Motor neuron (in vitro differentiated cells): ENCODE measurements around the gene SF3B2. TPM values are rescaled to one million over a fixed set of nuclear protein-coding genes. Genes with fewer than 3 reads are reported as not detected.

Experiments
- ATAC-seq, 8 experiments: fragments of 200-7000 bp; cut with Tn5 transposase; replicated peaks in 6 of 8; 2 replicates each; pipeline ENCODE4 v1.8.0; 2021; ENCODE audit warnings: mild to moderate bottlenecking in 8 of 8, moderate library complexity in 8 of 8
- H3K27ac ChIP-seq, 2 donors: fragments of 250-450 bp; sonication (Bioruptor Pico); 2 replicates each; pipeline ENCODE4 v1.9.0; 2021; ENCODE audit warnings: antibody characterized with exemption in 2 of 2, mild to moderate bottlenecking in 2 of 2, moderate library complexity in 1 of 2
- H3K4me1 ChIP-seq, 2 donors: fragments of 250-450 bp; sonication (Bioruptor Pico); replicated peaks in 1 of 2; 2 replicates each; pipeline ENCODE4 v1.6.1; 2021; ENCODE audit warnings: antibody characterized with exemption in 2 of 2, mild to moderate bottlenecking in 2 of 2, moderate library complexity in 1 of 2
- H3K4me3 ChIP-seq, 5 donors: fragments of 250-450 bp; sonication (Bioruptor Pico); 2 replicates each; pipeline ENCODE4 v1.9.0; 2021; ENCODE audit warnings: antibody characterized with exemption in 5 of 5, mild to moderate bottlenecking in 5 of 5, moderate library complexity in 4 of 5
- WGBS, 10 experiments: fragments of 450-650 bp; shearing (Covaris generic); methylation state at CpG; one replicate each; pipeline ENCODE4 v1.0.0; 2022; 5-methylcytosine and 5-hydroxymethylcytosine counted together
- in situ Hi-C, 9 experiments: fragments of 400-800 bp; cut with MboI; loops; one replicate each; pipeline ENCODE4 v1.15.0; 2021; ENCODE audit warnings: low sequenced_read_pairs in 9 of 9, low pct_unique_long_range_greater_than_20kb in 2 of 9; ENCODE audit not compliant: unreplicated experiment in 9 of 9
- total RNA-seq, 8 experiments: library from RNA; unstranded; fragments of 300-600 nt; gene quantifications; 2 replicates each; pipeline versions ENCODE4 v1.2.3 to v1.2.4, GENCODE V29; 2022

SF3B2 gene
- total RNA-seq, 8 experiments from 2014 or later, result 127 to 205 (median 176) TPM

GRCh38 chr11:66115638-66116301, 63.6 kb downstream of the SF3B2 start:
- no peak for ATAC-seq
- peaks cover 17 to 19% of the 10 kb centered on the region in 2 donors for H3K4me1 ChIP-seq
- no peak overlapping the region for H3K4me3 ChIP-seq
- in situ Hi-C loops, result no loop called here
- 59 to 99% (median 77%) methylated on average over 3 to 8 of the region's 8 CpGs; no CpG with 5 or more reads in 1 of the 10 experiments for WGBS, 10 experiments
- H3K27ac ChIP-seq, result no peak overlapping the region

GRCh38 chr11:66116576-66117361, 64.6 kb downstream of the SF3B2 start:
- WGBS, 10 experiments, result 57 to 100% (median 84%) methylated on average over 1 to 7 of the region's 7 CpGs

GRCh38 chr11:66118847-66119246, 66.7 kb downstream of the SF3B2 start:
- Histone ChIP-seq H3K4me1 (peaks cover 13 to 19% of the 10 kb centered on the region in 2 donors), H3K4me3 (no peak overlapping the region), H3K27ac (peak overlapping the region in 1 of 2 donors; percentile 29)
- ATAC-seq, result no peak
- in situ Hi-C loops, result no loop called here
- WGBS, 10 experiments, result 40 to 100% (median 93%) methylated on average over 1 to 3 of the region's 3 CpGs; no CpG with 5 or more reads in 4 of the 10 experiments

More at GRCh38 chr11:66116576-66117361, 64.6 kb downstream of the SF3B2 start:
- peaks cover 17 to 19% of the 10 kb centered on the region in 2 donors for H3K4me1 ChIP-seq
- in situ Hi-C loops, result no loop called here
- no peak overlapping the region for H3K27ac ChIP-seq
- no peak for ATAC-seq
- no peak overlapping the region for H3K4me3 ChIP-seq

Other genes with a start within 250 kb of the SF3B2 start
- gene SNX32, start 218.4 kb upstream of the SF3B2 start, total RNA-seq, result 1 to 10 TPM; 1.5 to 6.7 (median 4.2) TPM
- 1,000 to 10,000 TPM in 1 of 8 experiments, 100 to 1,000 TPM in 7; 482 to 1,056 (median 733) TPM for gene CFL1, start 194.2 kb upstream of the SF3B2 start, total RNA-seq
- gene MUS81, start 191.9 kb upstream of the SF3B2 start, total RNA-seq, result 10 to 100 TPM; 27.4 to 47.3 (median 42.1) TPM
- 100 to 1,000 TPM in 1 of 8 experiments, 10 to 100 TPM in 3, 1 to 10 TPM in 4; 6.9 to 100 (median 10.4) TPM for gene EFEMP2, start 179.6 kb upstream of the SF3B2 start, total RNA-seq
- gene CTSW, start 172.5 kb upstream of the SF3B2 start, total RNA-seq, result 1 to 10 TPM in 1 of 8 experiments, under 1 TPM in 5, not detected in 2; 0.21 to 1.7 (median 0.56) TPM
- 10 to 100 TPM; 63.4 to 99.1 (median 84.6) TPM for gene FIBP, start 163.9 kb upstream of the SF3B2 start, total RNA-seq
- gene CCDC85B, start 161.7 kb upstream of the SF3B2 start, total RNA-seq, result 10 to 100 TPM in 2 of 8 experiments, 1 to 10 TPM in 6; 3.0 to 16.0 (median 6.3) TPM
- gene FOSL1, start 152.0 kb upstream of the SF3B2 start, total RNA-seq, result 1 to 10 TPM in 4 of 8 experiments, under 1 TPM in 4; 0.33 to 8.8 (median 1.0) TPM
- 10 to 100 TPM; 10.5 to 24.5 (median 21.5) TPM for gene C11orf68, start 133.3 kb upstream of the SF3B2 start, total RNA-seq
- 100 to 1,000 TPM in 6 of 8 experiments, 10 to 100 TPM in 2; 81.0 to 228 (median 135) TPM for gene DRAP1, start 132.9 kb upstream of the SF3B2 start, total RNA-seq
- gene TSGA10IP, start 106.9 kb upstream of the SF3B2 start, total RNA-seq, result 1 to 10 TPM in 1 of 8 experiments, under 1 TPM in 5, not detected in 2; 0.16 to 1.1 (median 0.57) TPM
- gene SART1, start 90.6 kb upstream of the SF3B2 start, total RNA-seq, result 10 to 100 TPM; 26.6 to 65.4 (median 45.5) TPM
- gene EIF1AD, start 50.2 kb upstream of the SF3B2 start, total RNA-seq, result 10 to 100 TPM; 28.6 to 36.9 (median 32.0) TPM
- gene BANF1, start 49.9 kb upstream of the SF3B2 start, total RNA-seq, result 100 to 1,000 TPM in 2 of 8 experiments, 10 to 100 TPM in 6; 47.3 to 130 (median 74.7) TPM
- gene CST6, start 40.4 kb upstream of the SF3B2 start, total RNA-seq, result under 1 TPM in 2 of 8 experiments, not detected in 6; 0.46 to 0.81 TPM
- 1 to 10 TPM in 1 of 8 experiments, under 1 TPM in 4, not detected in 3; 0.21 to 3.1 (median 0.35) TPM for gene CATSPER1, start 25.9 kb upstream of the SF3B2 start, total RNA-seq
- 1 to 10 TPM in 5 of 8 experiments, under 1 TPM in 2, not detected in 1; 0.15 to 8.4 (median 4.7) TPM for gene GAL3ST3, start 3.2 kb upstream of the SF3B2 start, total RNA-seq
- 10 to 100 TPM; 10.6 to 38.2 (median 21.7) TPM for gene PACS1, start 17.9 kb downstream of the SF3B2 start, total RNA-seq
- gene KLC2, start 205.3 kb downstream of the SF3B2 start, total RNA-seq, result 10 to 100 TPM in 7 of 8 experiments, 1 to 10 TPM in 1; 8.2 to 44.2 (median 28.3) TPM
- 100 to 1,000 TPM in 2 of 8 experiments, 10 to 100 TPM in 6; 43.1 to 114 (median 88.0) TPM for gene RAB1B, start 216.3 kb downstream of the SF3B2 start, total RNA-seq
- gene CNIH2, start 225.8 kb downstream of the SF3B2 start, total RNA-seq, result 10 to 100 TPM in 5 of 8 experiments, 1 to 10 TPM in 2, under 1 TPM in 1; 0.41 to 53.9 (median 32.4) TPM
- gene YIF1A, start 236.8 kb downstream of the SF3B2 start, total RNA-seq, result 100 to 1,000 TPM in 4 of 8 experiments, 10 to 100 TPM in 4; 58.0 to 172 (median 101) TPM
- gene TMEM151A, start 239.5 kb downstream of the SF3B2 start, total RNA-seq, result 1 to 10 TPM in 6 of 8 experiments, under 1 TPM in 1, not detected in 1; 0.63 to 8.3 (median 3.7) TPM